Mesenchymal stem cell (in vitro differentiated cells and primary cell): ENCODE results near the gene PTPRD.
A peak's percentile ranks its signal among the peaks of the same experiment; 100 is the strongest.

Source experiments
- DNase-seq: peaks from one replicate; pipeline ENCODE4 v3.0.0-alpha.2; 2013
- H2AFZ ChIP-seq: one replicate; pipeline ENCODE4 v1.6.1; 2013; ENCODE audit warnings: low read depth, mild to moderate bottlenecking, control low read depth, inconsistent platforms, low read length, moderate library complexity
- H2AK5ac ChIP-seq: 2 replicates; pipeline ENCODE4 v1.6.1; 2013; ENCODE audit warnings: low read length, moderate library complexity, mild to moderate bottlenecking, inconsistent platforms; ENCODE audit not compliant: severe bottlenecking
- H2BK120ac ChIP-seq: one replicate; pipeline ENCODE4 v1.6.1; 2013; ENCODE audit warnings: low read depth, mild to moderate bottlenecking, inconsistent platforms, low read length, moderate library complexity
- H2BK12ac ChIP-seq, 2 experiments: one replicate each; pipeline ENCODE4 v1.6.1; 2013; ENCODE audit warnings: inconsistent platforms in 2 of 2, low read length in 2 of 2, mild to moderate bottlenecking in 2 of 2, moderate library complexity in 2 of 2, control low read depth in 1 of 2
- H2BK15ac ChIP-seq: one replicate; pipeline ENCODE4 v1.6.1; 2013; ENCODE audit warnings: mild to moderate bottlenecking, low read depth, inconsistent platforms; ENCODE audit not compliant: poor library complexity, severe bottlenecking
- H2BK5ac ChIP-seq: 2 replicates; pipeline ENCODE4 v1.6.1; 2013; ENCODE audit warnings: low read depth, mild to moderate bottlenecking, low read length, control low read depth, inconsistent platforms; ENCODE audit not compliant: poor library complexity, severe bottlenecking
- H3K14ac ChIP-seq, 2 experiments: one replicate each; pipeline ENCODE4 v1.6.1; 2013; ENCODE audit warnings: inconsistent platforms in 2 of 2, low read length in 2 of 2, control low read depth in 1 of 2, mild to moderate bottlenecking in 1 of 2, moderate library complexity in 1 of 2
- H3K18ac ChIP-seq, 2 experiments: one replicate each; pipeline ENCODE4 v1.6.1; 2013; ENCODE audit warnings: inconsistent platforms in 2 of 2, low read length in 2 of 2, control low read depth in 1 of 2, low read depth in 1 of 2, mild to moderate bottlenecking in 1 of 2
- H3K23ac ChIP-seq, 2 experiments: one replicate each; pipeline ENCODE4 v1.6.1; 2013; ENCODE audit warnings: inconsistent platforms in 2 of 2, low read length in 2 of 2, mild to moderate bottlenecking in 2 of 2, moderate library complexity in 2 of 2, control low read depth in 1 of 2
- H3K27ac ChIP-seq: 2 replicates; pipeline ENCODE4 v1.5.1; 2013; ENCODE audit warnings: mild to moderate bottlenecking, moderate library complexity, low read length, control low read depth, inconsistent platforms; ENCODE audit not compliant: poor library complexity, severe bottlenecking
- H3K27me3 ChIP-seq, 2 experiments: 2 replicates each; pipeline versions ENCODE4 v1.6.1 to v1.7.0; 2013; ENCODE audit warnings: low read length in 2 of 2, mild to moderate bottlenecking in 2 of 2, moderate library complexity in 2 of 2, control low read depth in 1 of 2, inconsistent platforms in 1 of 2; ENCODE audit not compliant: control insufficient read depth in 1 of 2, insufficient read depth in 1 of 2
- H3K36me3 ChIP-seq, 2 experiments: 2 replicates each; pipeline versions ENCODE4 v1.6.1 to v1.7.0; 2013; ENCODE audit warnings: low read length in 2 of 2, control low read depth in 1 of 2, inconsistent platforms in 1 of 2, low read depth in 1 of 2, mild to moderate bottlenecking in 1 of 2; ENCODE audit not compliant: insufficient read depth in 2 of 2, control insufficient read depth in 1 of 2
- H3K4ac ChIP-seq, 2 experiments: one replicate each; pipeline ENCODE4 v1.6.1; 2013; ENCODE audit warnings: inconsistent platforms in 2 of 2, low read length in 2 of 2, mild to moderate bottlenecking in 2 of 2, moderate library complexity in 2 of 2, control low read depth in 1 of 2, low read depth in 1 of 2
- H3K4me1 ChIP-seq: 2 replicates; pipeline ENCODE4 v1.6.1; 2013; ENCODE audit warnings: low read depth, low read length, control low read depth; ENCODE audit not compliant: control insufficient read depth, insufficient read depth
- H3K4me2 ChIP-seq: 2 replicates; pipeline ENCODE4 v1.6.1; 2013; ENCODE audit warnings: low read length, mild to moderate bottlenecking, inconsistent platforms; ENCODE audit not compliant: poor library complexity, severe bottlenecking
- H3K4me3 ChIP-seq, 2 experiments: 2 replicates each; pipeline versions ENCODE4 v1.5.1 to v1.7.0; 2013; ENCODE audit warnings: low read length in 2 of 2, mild to moderate bottlenecking in 2 of 2, control low read depth in 1 of 2, low read depth in 1 of 2; ENCODE audit not compliant: insufficient read depth in 1 of 2
- H3K79me1 ChIP-seq: replicated peaks from 2 replicates; pipeline ENCODE4 v1.6.1; 2013; ENCODE audit warnings: mild to moderate bottlenecking, control low read depth, low read length, inconsistent platforms; ENCODE audit not compliant: poor library complexity, severe bottlenecking
- H3K9ac ChIP-seq: 2 replicates; pipeline ENCODE4 v1.7.0; 2013; ENCODE audit warnings: mild to moderate bottlenecking, low read length, moderate library complexity
- H3K9me3 ChIP-seq: 2 replicates; pipeline ENCODE4 v1.7.0; 2013; ENCODE audit warnings: mild to moderate bottlenecking, low read length; ENCODE audit not compliant: control insufficient read depth
- H4K8ac ChIP-seq: one replicate; pipeline ENCODE4 v1.6.1; 2013; ENCODE audit warnings: inconsistent platforms, mild to moderate bottlenecking, low read length, moderate library complexity
- H4K91ac ChIP-seq: one replicate; pipeline ENCODE4 v1.6.1; 2013; ENCODE audit warnings: mild to moderate bottlenecking, low read length, inconsistent platforms
- WGBS: methylation state at CpG from one replicate; pipeline ENCODE4 v1.1.7; 2013; ENCODE audit warnings: mixed read lengths; 5-methylcytosine and 5-hydroxymethylcytosine counted together

The PTPRD gene

DNA sequence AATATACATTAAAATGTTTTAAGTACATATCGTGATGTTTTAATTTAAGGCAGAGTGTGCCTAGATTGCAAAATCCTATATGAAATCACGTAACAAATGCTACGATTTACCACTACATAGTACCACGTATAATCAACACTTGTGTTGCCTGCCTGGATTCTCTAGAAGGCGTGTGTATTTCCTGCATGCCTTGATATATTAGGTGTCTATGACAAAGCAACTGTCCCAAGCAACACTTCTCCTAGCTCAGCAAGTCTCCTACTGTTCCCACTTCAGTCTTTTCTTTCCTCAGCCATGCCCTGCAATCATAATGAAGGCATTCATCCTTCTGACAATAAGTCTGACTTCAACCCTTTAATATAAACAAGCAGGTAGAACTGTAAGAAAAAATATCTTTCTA, 89.6 kb downstream of the PTPRD start:
- H3K9ac ChIP-seq, result no peak overlapping the region

DNA sequence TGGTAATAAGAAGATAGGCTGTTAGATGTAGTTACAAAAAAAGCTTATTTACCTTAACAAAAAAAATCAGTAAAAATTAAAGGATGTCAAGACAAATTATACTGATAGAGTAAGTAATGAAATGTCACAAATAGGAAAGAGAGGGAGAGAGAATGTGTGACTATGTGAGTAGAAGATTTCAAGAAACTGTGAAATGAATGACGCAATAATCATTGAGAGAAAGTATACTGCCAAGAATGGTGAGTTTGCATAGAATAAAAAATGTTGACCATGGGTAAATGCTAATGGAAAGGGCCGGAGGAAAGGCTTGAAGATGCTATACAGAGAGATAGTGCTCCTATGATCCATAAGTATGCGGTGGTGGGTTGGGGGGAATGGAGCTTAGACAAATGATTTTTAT, 100.7 kb downstream of the PTPRD start:
- H3K23ac ChIP-seq, result no peak overlapping the region
- H3K9ac ChIP-seq, result no peak overlapping the region
- H2BK5ac ChIP-seq, result no peak overlapping the region
- no peaks in the 10 kb centered on the region for H3K79me1 ChIP-seq
- no peaks in the 10 kb centered on the region for H3K36me3 ChIP-seq
- no peak overlapping the region for H2AK5ac ChIP-seq
- WGBS, result 90% methylated on average over 3 of the region's 3 CpGs
- no peak overlapping the region for H2BK120ac ChIP-seq
- H3K27me3 ChIP-seq, result no peaks in the 10 kb centered on the region
- H3K14ac ChIP-seq, result no peak overlapping the region
- no peak overlapping the region for H3K27ac ChIP-seq
- no peak overlapping the region for H4K91ac ChIP-seq
- no peak overlapping the region for H2BK12ac ChIP-seq
- H3K4me2 ChIP-seq, result no peak overlapping the region
- no peak overlapping the region for H2AFZ ChIP-seq
- H2BK15ac ChIP-seq, result no peak overlapping the region
- no peak overlapping the region for H3K4me3 ChIP-seq
- no peak overlapping the region for H4K8ac ChIP-seq
- peaks cover 15% of the 10 kb centered on the region for H3K9me3 ChIP-seq
- H3K4me1 ChIP-seq, result no peaks in the 10 kb centered on the region
- no peak overlapping the region for H3K18ac ChIP-seq
- no peak for DNase-seq
- no peak overlapping the region for H3K4ac ChIP-seq

More for the DNA sequence above, 89.6 kb downstream of the PTPRD start:
- H2BK120ac ChIP-seq, result no peak overlapping the region
- no peak overlapping the region for H3K4me2 ChIP-seq
- H2BK12ac ChIP-seq, result no peak overlapping the region
- H4K91ac ChIP-seq, result no peak overlapping the region
- H2BK15ac ChIP-seq, result no peak overlapping the region
- H2AK5ac ChIP-seq, result no peak overlapping the region
- peaks cover 11% of the 10 kb centered on the region for H3K9me3 ChIP-seq
- no peak overlapping the region for H3K4ac ChIP-seq
- no peak overlapping the region for H3K27ac ChIP-seq
- H3K4me1 ChIP-seq, result no peaks in the 10 kb centered on the region
- no peak overlapping the region for H3K23ac ChIP-seq
- DNase-seq, result no peak
- WGBS, result 90% methylated on average over 5 of the region's 5 CpGs
- no peak overlapping the region for H3K14ac ChIP-seq
- no peak overlapping the region for H4K8ac ChIP-seq
- H3K36me3 ChIP-seq, result no peaks in the 10 kb centered on the region
- no peak overlapping the region for H3K4me3 ChIP-seq
- no peak overlapping the region for H3K18ac ChIP-seq
- no peak overlapping the region for H2BK5ac ChIP-seq
- H3K79me1 ChIP-seq, result no peaks in the 10 kb centered on the region
- no peak overlapping the region for H2AFZ ChIP-seq
- no peaks in the 10 kb centered on the region for H3K27me3 ChIP-seq

DNA sequence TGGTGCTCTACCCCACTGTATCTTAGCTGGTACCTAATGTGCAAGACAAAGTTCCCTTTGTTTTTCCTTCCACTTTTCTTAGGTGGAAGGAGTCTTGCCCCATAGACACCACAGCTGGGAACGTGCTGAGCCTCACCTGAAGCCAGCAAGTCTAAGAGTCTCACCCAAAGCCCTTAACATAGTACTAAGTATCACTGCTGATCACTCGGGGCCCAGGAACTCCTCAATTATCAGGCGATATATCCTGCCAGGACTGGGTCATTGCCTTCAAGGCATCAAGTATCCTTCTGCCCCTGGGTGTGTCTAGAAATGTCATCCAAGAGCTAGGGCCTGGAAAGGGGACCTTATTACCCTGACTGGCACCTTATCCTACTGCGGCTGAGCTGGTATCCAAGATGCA, 123.9 kb downstream of the PTPRD start:
- H2AFZ ChIP-seq, result no peak overlapping the region
- H3K9me3 ChIP-seq, result peaks cover 25% of the 10 kb centered on the region
- no peaks in the 10 kb centered on the region for H3K4me1 ChIP-seq
- no peak overlapping the region for H3K4ac ChIP-seq
- no peak for DNase-seq
- no peak overlapping the region for H2BK15ac ChIP-seq
- H3K27ac ChIP-seq, result no peak overlapping the region
- H4K91ac ChIP-seq, result no peak overlapping the region
- H3K79me1 ChIP-seq, result no peaks in the 10 kb centered on the region
- H3K9ac ChIP-seq, result no peak overlapping the region
- no peaks in the 10 kb centered on the region for H3K27me3 ChIP-seq
- no peak overlapping the region for H2BK5ac ChIP-seq
- no peak overlapping the region for H2BK120ac ChIP-seq
- no peak overlapping the region for H2BK12ac ChIP-seq
- no peak overlapping the region for H4K8ac ChIP-seq
- H3K4me3 ChIP-seq, result no peak overlapping the region
- H3K4me2 ChIP-seq, result no peak overlapping the region
- H2AK5ac ChIP-seq, result no peak overlapping the region
- H3K14ac ChIP-seq, result no peak overlapping the region
- H3K18ac ChIP-seq, result no peak overlapping the region
- no peak overlapping the region for H3K23ac ChIP-seq
- no peaks in the 10 kb centered on the region for H3K36me3 ChIP-seq
- WGBS, result 78% methylated on average over 4 of the region's 4 CpGs

DNA sequence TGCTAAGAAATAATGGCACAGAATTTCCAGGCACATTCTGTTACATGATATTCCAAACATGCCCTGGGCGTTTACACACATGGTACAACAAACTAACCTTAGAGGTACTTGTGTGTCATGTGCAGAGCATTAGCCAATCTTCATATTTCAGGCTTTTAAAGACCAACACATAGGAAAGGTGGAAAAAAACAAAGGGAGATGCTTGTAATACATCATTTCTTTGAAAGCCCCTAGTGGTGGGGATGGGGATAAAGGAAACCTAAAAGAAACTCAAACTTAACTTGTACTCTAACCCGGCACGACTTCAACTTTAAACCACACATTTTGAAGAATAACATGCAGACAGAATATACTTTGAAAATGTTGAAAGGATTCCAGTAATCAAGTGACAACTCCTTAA, 133.6 kb downstream of the PTPRD start:
- no peak overlapping the region for H4K91ac ChIP-seq
- no peak overlapping the region for H3K4ac ChIP-seq
- peaks cover 10% of the 10 kb centered on the region for H3K9me3 ChIP-seq
- no peak overlapping the region for H3K14ac ChIP-seq
- no peak overlapping the region for H4K8ac ChIP-seq
- no peak overlapping the region for H2BK12ac ChIP-seq
- H3K79me1 ChIP-seq, result no peaks in the 10 kb centered on the region
- H3K4me3 ChIP-seq, result no peak overlapping the region
- no peak overlapping the region for H2BK15ac ChIP-seq
- DNase-seq, result peak; percentile 2
- no peak overlapping the region for H2AK5ac ChIP-seq
- H3K9ac ChIP-seq, result no peak overlapping the region
- H2AFZ ChIP-seq, result no peak overlapping the region
- H3K4me1 ChIP-seq, result no peaks in the 10 kb centered on the region
- H3K27me3 ChIP-seq, result no peaks in the 10 kb centered on the region
- no peak overlapping the region for H2BK5ac ChIP-seq
- no peaks in the 10 kb centered on the region for H3K36me3 ChIP-seq
- no peak overlapping the region for H3K4me2 ChIP-seq
- WGBS, result 33% methylated on average over 2 of the region's 3 CpGs
- no peak overlapping the region for H3K27ac ChIP-seq
- no peak overlapping the region for H3K23ac ChIP-seq
- H3K18ac ChIP-seq, result no peak overlapping the region
- no peak overlapping the region for H2BK120ac ChIP-seq
